ENCODE results near the gene PRR33.

Gene PRR33

GRCh38 chr11:1931341-1932104 lies 39.8 kb upstream of the PRR33 start:
- peaks cover 52% of the 10 kb centered on the region for H3K27me3 Mint-ChIP-seq
- H3K4me1 Mint-ChIP-seq, result peaks cover 4% of the 10 kb centered on the region
- peaks cover 7% of the 10 kb centered on the region for H3K9me3 Mint-ChIP-seq
- ATAC-seq, result no peak
- no peak overlapping the region for H3K4me3 Mint-ChIP-seq
- no peaks in the 10 kb centered on the region for H3K36me3 Mint-ChIP-seq
- no peak overlapping the region for H3K27ac Mint-ChIP-seq

- ATAC-seq, result no peak
- H3K4me1 Mint-ChIP-seq, result peaks cover 6% of the 10 kb centered on the region
- H3K27ac Mint-ChIP-seq, result no peak overlapping the region
- peaks cover 63% of the 10 kb centered on the region for H3K27me3 Mint-ChIP-seq
- H3K36me3 Mint-ChIP-seq, result no peaks in the 10 kb centered on the region
- H3K4me3 Mint-ChIP-seq, result no peak overlapping the region
- peaks cover 7% of the 10 kb centered on the region for H3K9me3 Mint-ChIP-seq
Measured at GRCh38 chr11:1930462-1930830, 38.8 kb upstream of the PRR33 start.

- Mint-ChIP-seq H3K9me3 (peaks cover 7% of the 10 kb centered on the region), H3K36me3 (no peaks in the 10 kb centered on the region), H3K4me1 (peaks cover 6% of the 10 kb centered on the region), H3K4me3 (no peak overlapping the region), H3K27me3 (peaks cover 65% of the 10 kb centered on the region), H3K27ac (no peak overlapping the region)
- ATAC-seq, result no peak
Measured at GRCh38 chr11:1929621-1930461, 38.1 kb upstream of the PRR33 start.

DNA sequence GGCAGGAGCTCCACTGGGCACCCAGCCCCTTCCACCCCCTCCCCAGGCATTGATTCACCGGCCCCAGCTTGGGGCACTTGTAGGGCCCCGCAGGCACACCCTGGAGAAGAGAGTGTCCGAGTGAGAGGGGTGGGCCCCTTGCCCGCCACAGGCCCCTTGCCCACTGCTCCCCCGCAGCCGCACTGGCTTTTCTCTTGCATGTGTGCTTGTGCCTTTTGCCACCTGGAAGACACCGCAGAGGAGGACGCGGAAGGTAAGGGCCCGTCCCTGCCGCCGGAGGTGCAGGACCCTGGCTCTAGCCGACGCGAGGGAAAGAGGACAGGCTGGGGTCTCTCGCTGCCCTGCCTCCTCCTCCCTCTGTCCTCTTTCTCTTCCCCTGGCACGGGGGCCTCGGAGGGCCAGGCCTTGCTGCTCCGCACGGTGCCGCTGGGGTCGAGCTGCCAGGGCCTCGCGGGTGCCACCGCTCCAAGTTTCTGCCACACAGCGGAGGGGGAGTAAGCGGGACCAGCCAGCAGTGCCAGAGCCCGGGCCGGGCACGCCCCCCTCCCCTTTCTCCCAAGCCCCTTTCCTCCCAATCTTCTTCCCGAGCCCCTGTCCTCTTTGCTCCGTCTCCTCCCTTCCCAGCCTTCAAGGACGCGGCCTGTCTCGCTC lies 37.3 kb upstream of the PRR33 start:
- H3K27me3 Mint-ChIP-seq, result peaks cover 62% of the 10 kb centered on the region
- ATAC-seq, result no peak
- H3K4me3 Mint-ChIP-seq, result no peak overlapping the region
- peaks cover 7% of the 10 kb centered on the region for H3K9me3 Mint-ChIP-seq
- no peaks in the 10 kb centered on the region for H3K36me3 Mint-ChIP-seq
- H3K27ac Mint-ChIP-seq, result no peak overlapping the region
- H3K4me1 Mint-ChIP-seq, result peaks cover 6% of the 10 kb centered on the region

GRCh38 chr11:1928470-1928890 lies 36.8 kb upstream of the PRR33 start:
- peaks cover 62% of the 10 kb centered on the region for H3K27me3 Mint-ChIP-seq
- H3K9me3 Mint-ChIP-seq, result peaks cover 7% of the 10 kb centered on the region
- H3K4me1 Mint-ChIP-seq, result peaks cover 6% of the 10 kb centered on the region
- no peak for ATAC-seq
- H3K4me3 Mint-ChIP-seq, result no peak overlapping the region
- no peak overlapping the region for H3K27ac Mint-ChIP-seq
- no peaks in the 10 kb centered on the region for H3K36me3 Mint-ChIP-seq

GRCh38 chr11:1927848-1928469 lies 36.3 kb upstream of the PRR33 start:
- ATAC-seq, result no peak
- Mint-ChIP-seq H3K36me3 (no peaks in the 10 kb centered on the region), H3K4me3 (no peak overlapping the region), H3K4me1 (peaks cover 7% of the 10 kb centered on the region), H3K27me3 (peaks cover 62% of the 10 kb centered on the region), H3K27ac (no peak overlapping the region), H3K9me3 (peaks cover 4% of the 10 kb centered on the region)

- H3K27me3 Mint-ChIP-seq, result peaks cover 62% of the 10 kb centered on the region
- H3K36me3 Mint-ChIP-seq, result no peaks in the 10 kb centered on the region
- H3K4me1 Mint-ChIP-seq, result peaks cover 11% of the 10 kb centered on the region
- H3K4me3 Mint-ChIP-seq, result no peak overlapping the region
- no peaks in the 10 kb centered on the region for H3K9me3 Mint-ChIP-seq
- no peak overlapping the region for H3K27ac Mint-ChIP-seq
- ATAC-seq, result peak; percentile 2
Measured at GRCh38 chr11:1927026-1927847, 35.5 kb upstream of the PRR33 start.

DNA sequence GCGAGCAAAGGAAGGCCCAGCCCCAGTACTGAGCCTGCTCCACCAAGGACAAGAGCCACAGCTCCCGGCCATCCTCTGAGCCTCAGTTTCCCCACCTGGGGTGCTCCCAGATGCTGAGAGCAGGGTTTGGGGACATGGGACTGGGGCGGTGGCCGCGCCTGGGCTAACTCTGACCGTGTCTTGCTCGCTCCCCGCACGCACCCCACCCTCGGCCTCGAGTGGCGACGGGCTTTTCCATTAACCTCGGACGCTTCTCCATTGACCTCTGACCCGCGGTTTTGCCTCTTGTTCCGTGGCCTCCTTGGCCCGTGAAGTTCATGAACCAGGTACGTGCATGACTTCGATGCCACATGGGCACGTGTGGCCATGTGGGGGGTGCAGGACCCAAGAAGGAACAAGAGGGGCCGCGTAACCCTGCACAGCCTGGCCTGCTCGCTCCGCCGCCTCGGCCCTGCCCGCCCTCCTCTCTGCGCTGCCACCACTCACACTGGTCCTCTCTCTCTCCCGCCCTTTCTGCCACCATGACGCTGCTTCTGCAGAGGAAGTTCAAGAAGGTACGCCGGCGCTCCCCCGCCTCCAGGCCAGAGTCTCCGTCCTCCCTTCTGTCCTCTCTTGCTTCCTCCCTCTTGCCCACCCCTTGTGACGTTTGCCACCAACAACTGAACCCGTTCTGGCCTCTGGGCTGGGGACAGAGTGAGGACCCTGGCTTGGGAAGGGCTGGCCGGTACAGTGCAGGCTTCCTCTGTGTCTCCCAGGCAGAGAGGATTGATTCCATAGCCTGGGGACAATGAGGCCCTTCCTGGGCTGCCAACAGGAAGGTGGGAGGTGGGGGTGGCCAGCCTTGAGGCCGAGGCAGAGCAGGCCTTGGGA lies 34.7 kb upstream of the PRR33 start:
- peaks cover 11% of the 10 kb centered on the region for H3K4me1 Mint-ChIP-seq
- no peak for ATAC-seq
- H3K27me3 Mint-ChIP-seq, result peaks cover 54% of the 10 kb centered on the region
- H3K4me3 Mint-ChIP-seq, result no peak overlapping the region
- H3K27ac Mint-ChIP-seq, result no peak overlapping the region
- no peaks in the 10 kb centered on the region for H3K9me3 Mint-ChIP-seq
- H3K36me3 Mint-ChIP-seq, result no peaks in the 10 kb centered on the region

- Mint-ChIP-seq H3K27me3 (peaks cover 54% of the 10 kb centered on the region), H3K4me3 (no peak overlapping the region), H3K9me3 (no peaks in the 10 kb centered on the region), H3K27ac (no peak overlapping the region), H3K4me1 (peaks cover 11% of the 10 kb centered on the region), H3K36me3 (no peaks in the 10 kb centered on the region)
- ATAC-seq, result no peak
Measured at GRCh38 chr11:1925373-1926155, 33.9 kb upstream of the PRR33 start.

DNA sequence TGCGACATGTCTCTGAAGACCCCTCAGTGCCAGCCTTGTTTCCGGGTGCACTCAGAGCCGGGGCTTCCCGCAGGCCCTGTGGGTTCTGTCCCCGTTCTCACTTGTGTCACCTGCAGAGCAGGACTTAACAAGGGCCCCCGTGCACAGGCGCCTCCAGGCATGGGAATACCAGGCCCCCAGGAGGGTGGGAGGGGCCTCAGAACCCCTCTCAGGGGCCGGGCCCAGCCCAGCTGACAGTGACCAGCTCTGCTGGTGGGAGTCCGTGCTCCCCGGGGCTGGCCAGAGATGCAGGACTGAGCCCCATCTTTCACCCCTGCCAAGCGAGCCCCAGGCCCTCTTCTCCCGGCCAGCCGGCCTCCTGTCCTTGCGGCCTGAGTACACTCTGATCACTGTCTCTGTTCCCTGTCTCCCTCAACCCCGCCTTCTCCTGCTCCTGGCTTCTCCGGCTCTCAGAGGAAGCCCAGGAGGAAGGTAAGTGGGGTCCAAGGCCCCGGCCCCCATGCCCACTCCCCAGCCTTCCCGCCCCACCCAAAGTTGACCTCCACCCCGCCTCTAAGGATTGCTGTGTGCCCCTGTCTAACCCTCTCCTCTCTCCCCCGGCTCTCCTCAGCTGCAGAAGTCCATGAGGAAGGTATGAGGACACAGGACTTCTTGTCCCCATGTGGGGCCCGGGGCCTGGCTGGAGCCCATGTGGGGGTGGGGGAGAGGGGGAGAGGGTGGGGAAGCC lies 33.1 kb upstream of the PRR33 start:
- no peak overlapping the region for H3K4me3 Mint-ChIP-seq
- no peak overlapping the region for H3K27ac Mint-ChIP-seq
- H3K27me3 Mint-ChIP-seq, result peaks cover 57% of the 10 kb centered on the region
- peaks cover 11% of the 10 kb centered on the region for H3K4me1 Mint-ChIP-seq
- no peak for ATAC-seq
- no peaks in the 10 kb centered on the region for H3K9me3 Mint-ChIP-seq
- H3K36me3 Mint-ChIP-seq, result no peaks in the 10 kb centered on the region

GRCh38 chr11:1924181-1924580 lies 32.5 kb upstream of the PRR33 start:
- Mint-ChIP-seq H3K9me3 (no peaks in the 10 kb centered on the region), H3K27me3 (peaks cover 56% of the 10 kb centered on the region), H3K4me1 (peaks cover 11% of the 10 kb centered on the region), H3K36me3 (no peaks in the 10 kb centered on the region), H3K27ac (no peak overlapping the region), H3K4me3 (no peak overlapping the region)
- ATAC-seq, result no peak

GRCh38 chr11:1923201-1923956 lies 31.7 kb upstream of the PRR33 start:
- no peaks in the 10 kb centered on the region for H3K36me3 Mint-ChIP-seq
- no peak overlapping the region for H3K27ac Mint-ChIP-seq
- no peaks in the 10 kb centered on the region for H3K9me3 Mint-ChIP-seq
- H3K27me3 Mint-ChIP-seq, result peaks cover 53% of the 10 kb centered on the region
- no peak overlapping the region for H3K4me3 Mint-ChIP-seq
- ATAC-seq, result no peak
- H3K4me1 Mint-ChIP-seq, result peaks cover 11% of the 10 kb centered on the region
